ENCODE results near the gene IL16. TPM values are rescaled to one million over a fixed set of nuclear protein-coding genes. Genes with fewer than 3 reads are reported as not detected.

IL16 gene
- polyA plus RNA-seq, 1 experiment: 0.01 TPM

- H3K36me3 ChIP-seq (ENCODE audit: control insufficient read depth, insufficient read depth, low read length): no peaks in the 10 kb centered on the region
- no peak for DNase-seq (ENCODE audit: low read depth)
- H3K4me3 ChIP-seq (ENCODE audit: low read depth, low read length): no peak overlapping the region
- ChIA-PET POLR2A (no interaction called here), CTCF (interaction anchor here (1.5 to 3.8 kb wide), 3 partner anchors 14 to 29 kb away, joined by 3 to 18 read pairs (median 6); no protein-coding TSS in a partner anchor)
- TF ChIP-seq, protein P1, sequence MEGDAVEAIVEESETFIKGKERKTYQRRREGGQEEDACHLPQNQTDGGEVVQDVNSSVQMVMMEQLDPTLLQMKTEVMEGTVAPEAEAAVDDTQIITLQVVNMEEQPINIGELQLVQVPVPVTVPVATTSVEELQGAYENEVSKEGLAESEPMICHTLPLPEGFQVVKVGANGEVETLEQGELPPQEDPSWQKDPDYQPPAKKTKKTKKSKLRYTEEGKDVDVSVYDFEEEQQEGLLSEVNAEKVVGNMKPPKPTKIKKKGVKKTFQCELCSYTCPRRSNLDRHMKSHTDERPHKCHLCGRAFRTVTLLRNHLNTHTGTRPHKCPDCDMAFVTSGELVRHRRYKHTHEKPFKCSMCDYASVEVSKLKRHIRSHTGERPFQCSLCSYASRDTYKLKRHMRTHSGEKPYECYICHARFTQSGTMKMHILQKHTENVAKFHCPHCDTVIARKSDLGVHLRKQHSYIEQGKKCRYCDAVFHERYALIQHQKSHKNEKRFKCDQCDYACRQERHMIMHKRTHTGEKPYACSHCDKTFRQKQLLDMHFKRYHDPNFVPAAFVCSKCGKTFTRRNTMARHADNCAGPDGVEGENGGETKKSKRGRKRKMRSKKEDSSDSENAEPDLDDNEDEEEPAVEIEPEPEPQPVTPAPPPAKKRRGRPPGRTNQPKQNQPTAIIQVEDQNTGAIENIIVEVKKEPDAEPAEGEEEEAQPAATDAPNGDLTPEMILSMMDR (IDR thresholded peaks at IDR 0.05; ENCODE audit: insufficient read depth, low read depth, low read length): no peak
- no peaks in the 10 kb centered on the region; the same call in none of the 2 replicates for H3K27me3 ChIP-seq (ENCODE audit: control insufficient read depth, insufficient read depth, low read length)
Observed at GRCh38 chr15:81295486-81296121, 98.9 kb downstream of the IL16 start.

DNA sequence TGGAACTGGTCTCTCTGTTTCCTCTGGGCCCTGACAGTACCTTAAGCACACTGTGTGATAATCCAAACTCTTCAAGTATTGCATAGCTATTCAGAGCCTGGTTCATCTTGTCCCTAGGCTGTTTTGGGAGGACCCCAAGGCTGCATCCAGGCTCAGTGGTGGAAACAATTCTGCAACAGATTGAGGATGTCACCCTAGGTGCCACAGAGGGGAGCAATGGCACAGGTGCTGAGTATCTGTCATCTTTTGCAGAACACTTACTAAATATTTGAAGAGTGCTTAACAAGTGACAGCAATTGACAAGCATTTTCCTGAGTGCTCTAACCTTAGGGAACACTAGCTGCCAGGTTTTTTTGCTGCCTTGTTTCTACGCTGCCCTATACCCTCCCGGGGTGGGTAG, 99.5 kb downstream of the IL16 start:
- Histone ChIP-seq H3K36me3 (ENCODE audit: control insufficient read depth, insufficient read depth, low read length) (no peaks in the 10 kb centered on the region), H3K27me3 (ENCODE audit: control insufficient read depth, insufficient read depth, low read length) (no peaks in the 10 kb centered on the region; the same call in none of the 2 replicates), H3K4me3 (ENCODE audit: low read depth, low read length) (no peak overlapping the region)
- POLR2A ChIA-PET: no interaction called here
- CTCF ChIA-PET: interaction anchor here (1.9 to 3.8 kb wide), 2 partner anchors 21 to 30 kb away, joined by 6 to 18 read pairs; no protein-coding TSS in a partner anchor
- TF ChIP-seq, protein P1 (IDR thresholded peaks at IDR 0.05; ENCODE audit: insufficient read depth, low read depth, low read length): no peak
- DNase-seq (ENCODE audit: low read depth): no peak

DNA sequence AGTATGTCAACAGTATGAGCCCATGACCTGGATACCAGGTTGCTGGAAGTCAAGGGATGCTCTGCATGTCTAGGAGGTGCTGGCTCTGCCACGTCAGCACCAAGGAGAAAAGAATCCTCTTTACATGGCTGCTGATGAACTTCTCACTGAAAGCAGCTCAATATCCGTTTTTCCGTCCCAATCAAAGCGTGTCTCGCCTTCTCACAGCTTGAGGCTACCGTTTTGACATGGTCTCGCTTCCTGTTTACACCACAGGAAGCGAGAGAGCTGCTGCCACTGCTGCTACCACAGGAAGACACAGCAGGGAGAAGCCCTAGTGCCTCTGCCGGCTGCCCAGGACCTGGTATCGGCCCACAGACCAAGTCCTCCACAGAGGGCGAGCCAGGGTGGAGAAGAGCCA, 100.0 kb downstream of the IL16 start:
- TF ChIP-seq, protein P1 (IDR thresholded peaks at IDR 0.05; ENCODE audit: insufficient read depth, low read depth, low read length): no peak
- no peak for DNase-seq (ENCODE audit: low read depth)
- Histone ChIP-seq H3K27me3 (ENCODE audit: control insufficient read depth, insufficient read depth, low read length) (no peaks in the 10 kb centered on the region; the same call in none of the 2 replicates), H3K36me3 (ENCODE audit: control insufficient read depth, insufficient read depth, low read length) (no peaks in the 10 kb centered on the region), H3K4me3 (ENCODE audit: low read depth, low read length) (no peak overlapping the region)
- ChIA-PET POLR2A (interaction anchor here (0.6 kb wide), 1 partner anchor 38 kb away, joined by 3 read pairs; no protein-coding TSS in a partner anchor), CTCF (interaction anchor here (0.7 to 3.8 kb wide), 3 partner anchors 22 to 30 kb away, joined by 3 to 18 read pairs (median 6); partner anchors contain the start of gene STARD5)

- H3K4me3 ChIP-seq (ENCODE audit: low read depth, low read length): no peak overlapping the region
- TF ChIP-seq, protein P1 (IDR thresholded peaks at IDR 0.05; ENCODE audit: insufficient read depth, low read depth, low read length): no peak
- CTCF ChIA-PET: interaction anchor here (0.7 to 1.9 kb wide), 2 partner anchors 27 to 31 kb away, joined by 3 to 6 read pairs; partner anchors contain the start of gene STARD5
- DNase-seq (ENCODE audit: low read depth): no peak
- H3K36me3 ChIP-seq (ENCODE audit: control insufficient read depth, insufficient read depth, low read length): no peaks in the 10 kb centered on the region
- no peaks in the 10 kb centered on the region; the same call in none of the 2 replicates for H3K27me3 ChIP-seq (ENCODE audit: control insufficient read depth, insufficient read depth, low read length)
- POLR2A ChIA-PET: interaction anchor here (0.6 kb wide), 1 partner anchor 38 kb away, joined by 3 read pairs; no protein-coding TSS in a partner anchor
Observed at GRCh38 chr15:81297147-81297572, 100.5 kb downstream of the IL16 start.
